Breast epithelium (tissue), 3 donors: ENCODE data around the gene WDR19.

Experiments
- CTCF ChIP-seq, 3 donors: fragments of 450-650 bp; IDR thresholded peaks; one replicate each; pipeline ENCODE4 v1.5.1; 2016 to 2017; ENCODE audit warnings: antibody characterized with exemption in 3 of 3, mild to moderate bottlenecking in 3 of 3, moderate library complexity in 3 of 3
- POLR2A ChIP-seq: fragments of 450-650 bp; IDR thresholded peaks from one replicate; pipeline ENCODE4 v1.6.1; 2016; ENCODE audit warnings: antibody characterized with exemption, mild to moderate bottlenecking, moderate library complexity
- POLR2AphosphoS5 ChIP-seq, 3 donors: sonication (generic); formaldehyde crosslinking; IDR thresholded peaks; one replicate each; pipeline ENCODE4 v1.6.1; 2017; ENCODE audit warnings: antibody characterized with exemption in 3 of 3

DNA sequence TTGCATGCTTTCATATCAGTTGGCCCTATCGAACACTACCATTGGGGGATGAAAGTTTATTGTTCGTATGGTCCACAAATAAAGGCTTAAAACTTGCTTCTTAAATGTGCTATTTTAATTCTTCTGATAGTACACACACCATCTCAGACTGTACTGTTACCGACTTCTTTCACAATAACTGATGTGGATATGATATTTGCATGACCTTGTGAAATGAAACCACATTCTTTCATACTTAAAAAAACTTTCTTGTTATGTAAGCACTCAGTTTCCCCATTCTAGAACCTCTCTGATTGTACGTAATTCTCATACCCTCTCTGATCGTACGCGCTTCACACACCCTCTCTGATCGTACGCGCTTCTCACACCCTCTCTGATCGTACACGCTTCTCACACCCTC, 12.0 kb upstream of the WDR19 start:
- TF ChIP-seq POLR2AphosphoS5 (IDR thresholded peaks at IDR 0.05) (no peak), CTCF (IDR thresholded peaks at IDR 0.05) (no peak), POLR2A (no peak)
